Measurements from ENCODE around the gene TOLLIP. TPM values are rescaled to one million over a fixed set of nuclear protein-coding genes. Genes with fewer than 3 reads are reported as not detected.

TOLLIP gene
- total RNA-seq, 1 experiment from 2014 or later = 32.3 TPM

GRCh38 chr11:1346669-1347390, 37.4 kb upstream of the TOLLIP start:
- ChIA-PET CTCF (no interaction called here), POLR2A (no interaction called here)
- ATAC-seq = no peak

GRCh38 chr11:1345737-1346513, 36.5 kb upstream of the TOLLIP start:
- ATAC-seq (no peak), DNase-seq (ENCODE audit: low spot score) (no peak)
- Mint-ChIP-seq H3K4me3 (no peak overlapping the region), H3K9me3 (no peaks in the 10 kb centered on the region), H3K27me3 (ENCODE audit: low read depth) (no peaks in the 10 kb centered on the region; the same call in 1 of the 2 replicates), H3K4me1 (peaks cover 3% of the 10 kb centered on the region), H3K27ac (peak overlapping the region; percentile 36; the same call in 1 of the 2 replicates), H3K36me3 (no peaks in the 10 kb centered on the region)
- ChIA-PET CTCF (no interaction called here), POLR2A (no interaction called here)
- TF ChIP-seq TP53 (CRISPR knock-in tag; IDR thresholded peaks at IDR 0.05) (no peak), ZNF138 (CRISPR knock-in tag; conservative IDR thresholded peaks at IDR 0.05) (no peak), ZNF512 (CRISPR knock-in tag; IDR thresholded peaks at IDR 0.05; ENCODE audit: borderline replicate concordance) (no peak), E2F1 (CRISPR knock-in tag; IDR thresholded peaks at IDR 0.05) (no peak), ATF1 (CRISPR knock-in tag; IDR thresholded peaks at IDR 0.05) (no peak), ZNF317 (CRISPR knock-in tag; IDR thresholded peaks at IDR 0.05; ENCODE audit: borderline replicate concordance, low read depth) (no peak), ETV6 (CRISPR knock-in tag; IDR thresholded peaks at IDR 0.05) (no peak), ATF2 (CRISPR knock-in tag; IDR thresholded peaks at IDR 0.05; ENCODE audit: borderline replicate concordance, low read depth) (no peak), OVOL2 (CRISPR knock-in tag; IDR thresholded peaks at IDR 0.05; ENCODE audit: borderline replicate concordance) (no peak), IRF2 (CRISPR knock-in tag; IDR thresholded peaks at IDR 0.05; ENCODE audit: borderline replicate concordance, low read depth) (no peak), ZNF423 (CRISPR knock-in tag; IDR thresholded peaks at IDR 0.05) (no peak), ZNF219 (CRISPR knock-in tag; IDR thresholded peaks at IDR 0.05; ENCODE audit: borderline replicate concordance) (no peak), ZNF671 (CRISPR knock-in tag; IDR thresholded peaks at IDR 0.05) (no peak), ZNF121 (CRISPR knock-in tag; IDR thresholded peaks at IDR 0.05) (no peak), IRF1 (CRISPR knock-in tag; IDR thresholded peaks at IDR 0.05) (no peak), CDX4 (CRISPR knock-in tag; IDR thresholded peaks at IDR 0.05; ENCODE audit: borderline replicate concordance) (no peak)

More at GRCh38 chr11:1346669-1347390, 37.4 kb upstream of the TOLLIP start:
- Mint-ChIP-seq H3K36me3 (no peaks in the 10 kb centered on the region), H3K27me3 (ENCODE audit: low read depth) (no peaks in the 10 kb centered on the region; the same call in 1 of the 2 replicates), H3K4me3 (no peak overlapping the region), H3K9me3 (no peaks in the 10 kb centered on the region), H3K27ac (no peak overlapping the region), H3K4me1 (peaks cover 7% of the 10 kb centered on the region)
- no peak for TF ChIP-seq MXD4 (CRISPR knock-in tag; IDR thresholded peaks at IDR 0.05; ENCODE audit: borderline replicate concordance)
- no peak for TF ChIP-seq FOXK1 (CRISPR knock-in tag; IDR thresholded peaks at IDR 0.05)
- TF ChIP-seq MAX (CRISPR knock-in tag; IDR thresholded peaks at IDR 0.05) = no peak
- TF ChIP-seq ETV6 (CRISPR knock-in tag; IDR thresholded peaks at IDR 0.05) = no peak
- no peak for TF ChIP-seq SMAD4 (CRISPR knock-in tag; IDR thresholded peaks at IDR 0.05)
- no peak for TF ChIP-seq E2F4 (CRISPR knock-in tag; IDR thresholded peaks at IDR 0.05; ENCODE audit: borderline replicate concordance, low read depth)
- no peak for TF ChIP-seq NFATC4 (CRISPR knock-in tag; IDR thresholded peaks at IDR 0.05)
- TF ChIP-seq ATF2 (CRISPR knock-in tag; IDR thresholded peaks at IDR 0.05; ENCODE audit: borderline replicate concordance, low read depth) = no peak
- DNase-seq (ENCODE audit: low spot score) = no peak

Data from WTC11 (cell line).